Cardiac muscle cell (in vitro differentiated cells and primary cell): ENCODE measurements around the gene IGFBP5. TPM values are rescaled to one million over a fixed set of nuclear protein-coding genes. Genes with fewer than 3 reads are reported as not detected.
A peak's percentile ranks its signal among the peaks of the same experiment; 100 is the strongest.

Experiments
- DNase-seq, 2 donors: peaks; one replicate each; pipeline versions ENCODE4 v3.0.0 to v3.0.0-alpha.2; 2010 to 2017; ENCODE audit warnings: low read depth in 1 of 2, low spot score in 1 of 2
- H3K27ac ChIP-seq: fragments of 200-600 bp; sonication (generic); 2 replicates; pipeline ENCODE4 v1.5.1; 2016
- H3K27me3 ChIP-seq: fragments of 200-600 bp; sonication (generic); 2 replicates; pipeline ENCODE4 v1.6.0; 2016; ENCODE audit warnings: control low read depth
- H3K36me3 ChIP-seq: fragments of 200-600 bp; sonication (generic); 2 replicates; pipeline ENCODE4 v1.5.1; 2016; ENCODE audit warnings: control low read depth
- H3K4me1 ChIP-seq: fragments of 200-600 bp; sonication (generic); 2 replicates; pipeline ENCODE4 v1.8.1; 2017; ENCODE audit warnings: low read depth, mild to moderate bottlenecking, mixed run types
- H3K4me3 ChIP-seq: fragments of 200-600 bp; sonication (generic); 2 replicates; pipeline ENCODE4 v1.5.1; 2016; ENCODE audit warnings: mild to moderate bottlenecking
- H3K9me3 ChIP-seq: fragments of 200-600 bp; sonication (generic); 2 replicates; pipeline ENCODE4 v1.5.1; 2017; ENCODE audit warnings: low read depth, mild to moderate bottlenecking, control low read depth
- CTCF ChIP-seq: IDR thresholded peaks from 2 replicates; pipeline ENCODE4 v1.5.1; 2012; ENCODE audit warnings: low read depth, mild to moderate bottlenecking, low read length
- polyA plus RNA-seq: library from polyadenylated mRNA; unstranded; fragments of >200 nt; fragmentation: Nextera tagmentation; extraction: Ambion mirVana; gene quantifications from 2 replicates; pipeline ENCODE4 v1.2.1, GENCODE V29; 2016
- total RNA-seq: library from RNA; depleted of rRNA; stranded (reverse); fragments of >200 nt; gene quantifications from 2 replicates; pipeline ENCODE4 v1.2.3, GENCODE V29; 2016

IGFBP5 gene
- total and polyA plus RNA-seq, 2 experiments from 2014 or later, result 35.2 to 132 TPM

GRCh38 chr2:216633616-216634369, 61.6 kb downstream of the IGFBP5 start:
- H3K27ac ChIP-seq, result no peak overlapping the region
- H3K4me3 ChIP-seq, result peak overlapping the region; percentile 92
- peak in 1 of 2 donors; percentile 62 for DNase-seq

GRCh38 chr2:216632952-216633615, 62.3 kb downstream of the IGFBP5 start, which contains the start of gene IGFBP2:
TSS of gene IGFBP2 (plus strand) at chr2:216633420. CDS start at chr2:216633524, 104 bp downstream.
- DNase-seq, result peak; percentile 30 to 88
- Histone ChIP-seq H3K27ac (peak within 1 kb of the TSS; percentile 49), H3K27me3 (no peaks in the 10 kb centered on the region), H3K36me3 (no peaks in the 10 kb centered on the region), H3K9me3 (no peaks in the 10 kb centered on the region), H3K4me3 (peak within 1 kb of the TSS; percentile 92), H3K4me1 (peaks cover 27% of the 10 kb centered on the region)
- TF ChIP-seq CTCF, result no peak

More at GRCh38 chr2:216633616-216634369, 61.6 kb downstream of the IGFBP5 start:
- Histone ChIP-seq H3K4me1 (peaks cover 27% of the 10 kb centered on the region), H3K9me3 (no peaks in the 10 kb centered on the region), H3K36me3 (no peaks in the 10 kb centered on the region), H3K27me3 (no peaks in the 10 kb centered on the region)
- TF ChIP-seq CTCF, result no peak

- Histone ChIP-seq H3K4me3 (peak overlapping the region; percentile 92), H3K9me3 (no peaks in the 10 kb centered on the region), H3K4me1 (peaks cover 26% of the 10 kb centered on the region), H3K27ac (peak overlapping the region; percentile 49), H3K36me3 (no peaks in the 10 kb centered on the region), H3K27me3 (no peaks in the 10 kb centered on the region)
- no peak for TF ChIP-seq CTCF
- peak in 1 of 2 donors; percentile 36 for DNase-seq
Observed at GRCh38 chr2:216632346-216632951, 62.9 kb downstream of the IGFBP5 start.

- Histone ChIP-seq H3K36me3 (no peaks in the 10 kb centered on the region), H3K9me3 (no peaks in the 10 kb centered on the region), H3K4me1 (peaks cover 3% of the 10 kb centered on the region), H3K27me3 (no peaks in the 10 kb centered on the region), H3K4me3 (no peak overlapping the region), H3K27ac (no peak overlapping the region)
- TF ChIP-seq CTCF, result no peak
- no peak for DNase-seq
Observed at GRCh38 chr2:216629784-216630183, 65.6 kb downstream of the IGFBP5 start.

- no peak for TF ChIP-seq CTCF
- Histone ChIP-seq H3K9me3 (no peaks in the 10 kb centered on the region), H3K36me3 (no peaks in the 10 kb centered on the region), H3K4me3 (no peak overlapping the region), H3K27me3 (no peaks in the 10 kb centered on the region), H3K4me1 (peaks cover under 1% of the 10 kb centered on the region), H3K27ac (no peak overlapping the region)
- no peak for DNase-seq
Observed at GRCh38 chr2:216626875-216627245, 68.5 kb downstream of the IGFBP5 start.
